ENCODE results near the gene VPS45.
"Not testable (repeated sequence)": the region's sequence is repeated elsewhere in the genome, so short reads cannot be mapped to it uniquely, and the experiment has no call there.

The VPS45 gene

DNA sequence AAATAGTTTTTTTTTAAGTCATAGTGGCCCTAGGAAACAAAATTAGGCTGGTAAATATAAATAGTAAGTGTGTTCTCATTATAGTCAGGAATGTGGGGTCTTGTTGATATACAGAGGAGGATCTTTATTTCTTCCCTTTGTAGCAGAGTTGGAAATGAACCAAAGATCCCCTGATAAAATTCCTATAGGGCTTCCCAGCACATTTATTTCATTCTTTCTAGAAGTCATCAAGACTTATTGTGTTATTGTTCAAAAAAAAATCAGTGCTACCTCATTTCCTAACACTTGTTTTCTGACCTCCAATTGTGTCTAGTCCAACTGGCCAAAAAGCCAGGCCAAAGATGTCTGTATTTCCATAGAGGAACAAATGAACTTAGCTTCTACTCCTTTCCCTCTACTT lies 74.5 kb downstream of the VPS45 start:
- TF ChIP-seq, protein P1, sequence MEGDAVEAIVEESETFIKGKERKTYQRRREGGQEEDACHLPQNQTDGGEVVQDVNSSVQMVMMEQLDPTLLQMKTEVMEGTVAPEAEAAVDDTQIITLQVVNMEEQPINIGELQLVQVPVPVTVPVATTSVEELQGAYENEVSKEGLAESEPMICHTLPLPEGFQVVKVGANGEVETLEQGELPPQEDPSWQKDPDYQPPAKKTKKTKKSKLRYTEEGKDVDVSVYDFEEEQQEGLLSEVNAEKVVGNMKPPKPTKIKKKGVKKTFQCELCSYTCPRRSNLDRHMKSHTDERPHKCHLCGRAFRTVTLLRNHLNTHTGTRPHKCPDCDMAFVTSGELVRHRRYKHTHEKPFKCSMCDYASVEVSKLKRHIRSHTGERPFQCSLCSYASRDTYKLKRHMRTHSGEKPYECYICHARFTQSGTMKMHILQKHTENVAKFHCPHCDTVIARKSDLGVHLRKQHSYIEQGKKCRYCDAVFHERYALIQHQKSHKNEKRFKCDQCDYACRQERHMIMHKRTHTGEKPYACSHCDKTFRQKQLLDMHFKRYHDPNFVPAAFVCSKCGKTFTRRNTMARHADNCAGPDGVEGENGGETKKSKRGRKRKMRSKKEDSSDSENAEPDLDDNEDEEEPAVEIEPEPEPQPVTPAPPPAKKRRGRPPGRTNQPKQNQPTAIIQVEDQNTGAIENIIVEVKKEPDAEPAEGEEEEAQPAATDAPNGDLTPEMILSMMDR (IDR thresholded peaks at IDR 0.05; ENCODE audit: extremely low read depth, insufficient read depth, missing control alignments): no peak
- in situ Hi-C loops (cut with MboI; ENCODE audit: low pct_unique_long_range_greater_than_20kb, low sequenced_read_pairs, unreplicated experiment): loop anchor here (10.0 kb wide), 1 partner anchor 57 kb away; no protein-coding TSS in a partner anchor
- no peak for DNase-seq (ENCODE audit: low spot score)

DNA sequence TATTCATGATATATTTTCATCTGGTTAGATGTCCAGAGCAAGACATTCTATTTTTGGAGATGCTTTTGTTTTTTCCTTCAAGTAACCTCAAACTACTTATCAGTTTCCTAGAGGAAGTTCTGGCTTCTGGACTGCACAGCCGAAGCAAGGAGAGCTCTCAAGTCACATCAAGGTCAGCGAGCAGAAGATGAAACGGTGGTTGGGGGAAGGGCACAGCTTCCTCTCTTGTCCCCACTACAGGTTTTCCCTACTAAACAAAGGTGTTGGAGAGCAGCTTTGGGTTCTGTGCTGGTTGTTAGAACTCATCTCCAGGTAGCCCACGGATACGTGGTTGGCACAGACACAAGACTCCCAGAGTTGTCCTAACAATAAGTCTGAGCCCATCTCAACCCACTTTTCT lies 77.0 kb downstream of the VPS45 start:
- in situ Hi-C loops (cut with MboI; ENCODE audit: low pct_unique_long_range_greater_than_20kb, low sequenced_read_pairs, unreplicated experiment): loop anchor here (10.0 kb wide), 1 partner anchor 60 kb away; no protein-coding TSS in a partner anchor
- TF ChIP-seq, protein P1 (IDR thresholded peaks at IDR 0.05; ENCODE audit: extremely low read depth, insufficient read depth, missing control alignments): no peak
- DNase-seq (ENCODE audit: low spot score): no peak

DNA sequence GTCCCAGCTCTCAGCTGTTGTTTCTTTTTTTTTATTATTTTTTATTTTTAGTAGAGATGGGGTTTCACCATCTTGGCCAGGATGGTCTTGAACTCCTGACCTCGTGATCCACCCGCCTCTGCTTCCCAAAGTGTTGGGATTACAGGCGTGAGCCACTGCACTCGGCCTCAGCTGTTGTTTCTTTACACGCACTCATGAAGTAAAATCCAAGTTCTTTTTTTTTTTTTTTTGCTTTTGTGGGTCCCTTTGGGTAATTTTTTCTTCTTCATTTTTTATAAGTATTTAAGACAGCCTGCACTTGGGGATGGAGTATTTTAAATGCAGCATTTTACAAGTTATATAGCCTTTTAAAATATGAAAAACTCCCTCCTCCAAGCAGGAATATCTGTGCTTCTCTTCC lies 78.4 kb downstream of the VPS45 start:
- in situ Hi-C loops (cut with MboI; ENCODE audit: low pct_unique_long_range_greater_than_20kb, low sequenced_read_pairs, unreplicated experiment): loop anchor here (10.0 kb wide), 1 partner anchor 61 kb away; no protein-coding TSS in a partner anchor
- DNase-seq (ENCODE audit: low spot score): not testable (repeated sequence)

DNA sequence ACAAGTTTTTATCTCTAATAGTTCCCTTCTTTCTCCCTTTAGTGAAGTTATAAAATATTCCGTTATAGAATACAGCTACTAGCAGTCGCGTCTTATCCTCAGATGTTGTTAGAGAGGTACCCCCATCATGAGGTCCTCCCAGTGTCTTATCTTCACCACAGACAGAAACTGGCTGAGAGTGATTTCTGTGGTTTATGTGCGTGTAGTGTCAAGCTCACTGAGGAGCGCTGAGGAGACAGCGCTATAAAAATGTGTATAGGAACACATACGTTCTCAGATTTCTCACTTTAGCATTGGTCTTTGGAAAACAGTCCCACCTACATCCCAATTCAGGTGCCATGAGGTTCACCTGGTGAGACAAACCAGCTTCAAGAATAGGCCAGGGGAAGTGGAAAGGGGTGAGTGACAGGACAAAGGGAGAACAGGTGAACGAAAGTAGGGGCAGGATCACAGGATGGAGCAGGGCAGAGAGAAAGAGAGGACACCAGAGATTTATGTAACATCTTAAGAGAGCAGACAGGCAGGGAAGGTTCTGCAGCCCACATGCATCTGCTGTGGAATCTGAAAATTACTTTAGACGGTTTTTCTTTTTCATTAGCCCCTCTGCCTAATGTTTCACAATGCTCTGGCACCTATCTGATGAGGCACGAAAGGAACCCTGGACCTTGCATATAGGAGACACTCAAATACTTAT lies 79.4 kb downstream of the VPS45 start:
- no peak for DNase-seq (ENCODE audit: low spot score)
- TF ChIP-seq, protein P1 (IDR thresholded peaks at IDR 0.05; ENCODE audit: extremely low read depth, insufficient read depth, missing control alignments): no peak
- in situ Hi-C loops (cut with MboI; ENCODE audit: low pct_unique_long_range_greater_than_20kb, low sequenced_read_pairs, unreplicated experiment): loop anchor here (10.0 kb wide), 1 partner anchor 62 kb away; no protein-coding TSS in a partner anchor

DNA sequence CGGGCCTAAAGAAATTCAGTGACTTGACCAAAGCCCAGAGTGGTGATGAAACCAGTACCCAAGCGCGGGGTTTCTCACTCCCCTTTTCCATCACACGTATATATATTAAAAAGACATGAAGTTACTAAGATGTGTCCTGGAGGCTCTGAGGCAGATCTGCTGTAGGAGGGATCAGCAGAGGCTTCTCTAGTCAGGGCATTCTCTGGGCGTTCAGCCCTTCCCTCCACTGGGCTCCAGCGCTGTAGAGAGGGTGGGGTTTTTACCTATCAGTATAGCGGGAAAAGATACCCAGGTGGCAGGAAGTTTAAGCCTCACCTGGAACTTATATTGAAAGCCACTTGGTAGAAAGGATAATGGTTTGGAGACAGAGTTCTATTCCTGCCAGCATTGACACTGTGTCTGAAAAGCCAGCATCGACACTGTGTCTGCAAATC lies 81.3 kb downstream of the VPS45 start:
- TF ChIP-seq, protein P1 (IDR thresholded peaks at IDR 0.05; ENCODE audit: extremely low read depth, insufficient read depth, missing control alignments): no peak
- no peak for DNase-seq (ENCODE audit: low spot score)

DNA sequence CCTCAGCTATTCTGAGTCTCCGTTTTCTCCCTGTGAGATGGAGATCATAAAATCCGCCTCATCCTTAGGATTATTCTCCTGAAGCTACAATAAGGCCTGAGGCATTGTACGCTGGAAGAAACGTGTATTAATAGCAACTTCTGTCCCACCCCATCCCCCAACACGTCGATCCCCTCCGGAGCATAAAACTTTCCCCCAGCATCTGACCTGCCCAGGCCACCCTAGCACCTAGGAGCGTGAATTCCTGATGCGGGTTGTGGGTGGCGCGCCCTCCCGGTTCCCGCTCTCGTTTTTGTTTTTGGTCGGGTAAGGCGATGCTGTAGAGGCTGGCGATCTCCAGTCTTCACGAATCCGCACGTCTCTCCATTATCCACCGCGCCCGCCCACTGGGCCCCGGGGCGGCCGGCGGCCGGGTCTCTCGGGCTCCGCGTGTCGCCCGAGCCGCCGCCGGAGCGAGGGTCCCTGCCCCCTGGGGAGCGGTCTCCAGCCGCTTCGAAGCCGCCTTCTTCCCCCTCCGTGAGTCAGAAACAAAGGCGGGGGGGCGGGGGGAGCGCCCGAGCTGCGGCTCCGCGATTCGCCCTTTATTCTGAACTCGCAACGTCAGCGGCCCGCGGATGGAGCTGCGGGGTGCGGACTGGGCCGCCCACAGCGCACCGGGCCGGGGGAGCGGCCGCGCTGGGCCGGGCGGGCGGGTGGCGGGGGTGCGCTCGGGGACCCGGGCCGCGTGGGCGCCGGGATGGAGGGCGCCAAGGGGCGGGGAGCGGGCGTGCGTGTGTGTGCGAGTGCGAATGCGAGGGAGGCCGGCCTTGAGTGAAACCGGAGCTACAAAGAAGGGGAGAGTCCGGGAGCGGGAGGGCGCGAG lies 81.9 kb downstream of the VPS45 start, which contains the start of gene PLEKHO1:
Gene PLEKHO1, plus strand, starts transcription at position 646 of the 862 bp plus-strand sequence. CDS start 342 bp downstream, outside the sequence.
- TF ChIP-seq, protein P1 (IDR thresholded peaks at IDR 0.05; ENCODE audit: extremely low read depth, insufficient read depth, missing control alignments): no peak
- peak; percentile 90 for DNase-seq (ENCODE audit: low spot score)
- in situ Hi-C loops (cut with MboI; ENCODE audit: low pct_unique_long_range_greater_than_20kb, low sequenced_read_pairs, unreplicated experiment): loop anchor here (10.0 kb wide), 1 partner anchor 65 kb away; no protein-coding TSS in a partner anchor

More for the DNA sequence above, 81.3 kb downstream of the VPS45 start:
- in situ Hi-C loops (cut with MboI; ENCODE audit: low pct_unique_long_range_greater_than_20kb, low sequenced_read_pairs, unreplicated experiment): loop anchor here (10.0 kb wide), 1 partner anchor 64 kb away; no protein-coding TSS in a partner anchor
